CD4-positive, CD25-positive, alpha-beta regulatory T cell (primary cell): Measurements from ENCODE around the gene MFN2. TPM values are rescaled to one million over a fixed set of nuclear protein-coding genes. Genes with fewer than 3 reads are reported as not detected.

Source experiments
- ATAC-seq, 2 donors: fragments of 150-1000 bp; cut with Tn5 transposase; one replicate each; pipeline ENCODE4 v1.10.0; 2021; ENCODE audit warnings: low read depth in 2 of 2, moderate number of reproducible peaks in 2 of 2, moderate library complexity in 1 of 2
- DNase-seq, 3 donors: peaks; one replicate each; pipeline versions ENCODE4 v3.0.0 to v3.0.0-alpha.2; 2012 to 2022; ENCODE audit warnings: mixed read lengths in 1 of 3
- H3K27ac ChIP-seq: one replicate; pipeline ENCODE4 v1.7.0; 2013; ENCODE audit warnings: mild to moderate bottlenecking, low read length; ENCODE audit not compliant: insufficient read depth, poor library complexity, severe bottlenecking
- H3K27me3 ChIP-seq: one replicate; pipeline ENCODE4 v1.7.0; 2013; ENCODE audit warnings: low read length; ENCODE audit not compliant: control insufficient read depth, insufficient read depth
- H3K36me3 ChIP-seq: one replicate; pipeline ENCODE4 v1.7.0; 2013; ENCODE audit warnings: mild to moderate bottlenecking, low read length, moderate library complexity; ENCODE audit not compliant: control insufficient read depth, insufficient read depth
- H3K4me1 ChIP-seq: 2 replicates; pipeline ENCODE4 v1.7.0; 2013; ENCODE audit warnings: mild to moderate bottlenecking, low read length; ENCODE audit not compliant: insufficient read depth, control insufficient read depth, poor library complexity, severe bottlenecking
- H3K4me3 ChIP-seq: one replicate; pipeline ENCODE4 v1.7.0; 2013; ENCODE audit warnings: low read depth, mild to moderate bottlenecking, low read length, moderate library complexity
- H3K9me3 ChIP-seq, 2 experiments: 1 replicate in 1 of 2; 2 replicates in 1 of 2; pipeline ENCODE4 v1.7.0; 2013; ENCODE audit warnings: low read length in 2 of 2, mild to moderate bottlenecking in 1 of 2, moderate library complexity in 1 of 2; ENCODE audit not compliant: control insufficient read depth in 2 of 2
- H3K27ac Mint-ChIP-seq, 3 donors: one replicate each; pipeline ENCODE4 v1.8.0; 2020 to 2022; ENCODE audit warnings: mild to moderate bottlenecking in 3 of 3, mixed read lengths in 3 of 3, moderate library complexity in 2 of 3
- H3K27me3 Mint-ChIP-seq: one replicate; pipeline ENCODE4 v1.8.0; 2022; ENCODE audit warnings: mild to moderate bottlenecking, mixed read lengths
- H3K36me3 Mint-ChIP-seq: one replicate; pipeline ENCODE4 v1.8.0; 2020; ENCODE audit warnings: mixed read lengths
- H3K4me1 Mint-ChIP-seq, 4 donors: one replicate each; pipeline ENCODE4 v1.8.0; 2020 to 2022; ENCODE audit warnings: mixed read lengths in 4 of 4, mild to moderate bottlenecking in 1 of 4
- H3K4me3 Mint-ChIP-seq, 4 donors: one replicate each; pipeline ENCODE4 v1.8.0; 2020 to 2022; ENCODE audit warnings: mild to moderate bottlenecking in 4 of 4, mixed read lengths in 4 of 4, moderate library complexity in 3 of 4
- H3K9me3 Mint-ChIP-seq, 7 donors: one replicate each; pipeline ENCODE4 v1.8.0; 2020 to 2022; ENCODE audit warnings: mixed read lengths in 7 of 7, mild to moderate bottlenecking in 3 of 7, moderate library complexity in 2 of 7
- polyA plus RNA-seq, 4 donors: library from polyadenylated mRNA; unstranded; fragments of 300-500 nt; fragmentation: Illumina TruSeq; gene quantifications; one replicate each; pipeline ENCODE4 v1.2.3, GENCODE V29; 2021
- total RNA-seq: library from RNA; stranded (reverse); gene quantifications from one replicate; pipeline ENCODE4 v1.2.3, GENCODE V29; 2022

Gene MFN2
- total and polyA plus RNA-seq, 5 donors from 2014 or later, result 30.0 to 39.1 (median 36.1) TPM

- no peaks in the 10 kb centered on the region for H3K4me1 ChIP-seq
- H3K36me3 ChIP-seq, result no peaks in the 10 kb centered on the region
- DNase-seq (no peak), ATAC-seq (no peak)
- H3K9me3 ChIP-seq, result no peaks in the 10 kb centered on the region
- Mint-ChIP-seq H3K9me3 (peaks cover 0 to 2% (median 0%) of the 10 kb centered on the region in 7 donors), H3K4me3 (no peak overlapping the region), H3K36me3 (peaks cover 11% of the 10 kb centered on the region), H3K27ac (no peak overlapping the region), H3K27me3 (no peaks in the 10 kb centered on the region), H3K4me1 (no peaks in the 10 kb centered on the region)
- H3K27ac ChIP-seq, result no peak overlapping the region
- no peaks in the 10 kb centered on the region for H3K27me3 ChIP-seq
- H3K4me3 ChIP-seq, result no peak overlapping the region
These were observed 19.0 kb upstream of the MFN2 start for GRCh38 chr1:11961230-11961629.

GRCh38 chr1:11963622-11964021 is 16.6 kb upstream of the MFN2 start:
- H3K36me3 Mint-ChIP-seq, result peaks cover 7% of the 10 kb centered on the region
- peaks cover 0 to 2% (median 0%) of the 10 kb centered on the region in 7 donors for H3K9me3 Mint-ChIP-seq
- Histone ChIP-seq H3K4me3 (no peak overlapping the region), H3K27ac (no peak overlapping the region), H3K36me3 (no peaks in the 10 kb centered on the region), H3K4me1 (no peaks in the 10 kb centered on the region), H3K27me3 (no peaks in the 10 kb centered on the region), H3K9me3 (no peaks in the 10 kb centered on the region)
- H3K27ac Mint-ChIP-seq, result peak overlapping the region in 1 of 3 donors; percentile 76
- H3K4me1 Mint-ChIP-seq, result no peaks in the 10 kb centered on the region
- no peaks in the 10 kb centered on the region for H3K27me3 Mint-ChIP-seq
- no peak for ATAC-seq
- no peak for DNase-seq
- H3K4me3 Mint-ChIP-seq, result no peak overlapping the region

- Histone ChIP-seq H3K36me3 (no peaks in the 10 kb centered on the region), H3K4me3 (no peak overlapping the region), H3K9me3 (no peaks in the 10 kb centered on the region), H3K27me3 (no peaks in the 10 kb centered on the region), H3K27ac (no peak overlapping the region), H3K4me1 (no peaks in the 10 kb centered on the region)
- DNase-seq (no peak), ATAC-seq (no peak)
- Mint-ChIP-seq H3K4me3 (no peak overlapping the region), H3K4me1 (no peaks in the 10 kb centered on the region), H3K27me3 (no peaks in the 10 kb centered on the region), H3K27ac (no peak overlapping the region), H3K36me3 (peaks cover 7% of the 10 kb centered on the region), H3K9me3 (no peaks in the 10 kb centered on the region)
These were observed 15.6 kb upstream of the MFN2 start for GRCh38 chr1:11964656-11965055.

- ATAC-seq, result no peak
- no peak overlapping the region for H3K27ac ChIP-seq
These were observed 13.2 kb upstream of the MFN2 start for GRCh38 chr1:11967028-11967547.

GRCh38 chr1:11970441-11971185 is 9.6 kb upstream of the MFN2 start:
- H3K36me3 Mint-ChIP-seq, result no peaks in the 10 kb centered on the region
- ATAC-seq (no peak), DNase-seq (no peak)
- no peaks in the 10 kb centered on the region for H3K36me3 ChIP-seq
- no peak overlapping the region for H3K27ac ChIP-seq
- H3K9me3 Mint-ChIP-seq, result peaks cover 0 to 2% (median 0%) of the 10 kb centered on the region in 7 donors
- no peaks in the 10 kb centered on the region for H3K27me3 ChIP-seq
- no peaks in the 10 kb centered on the region for H3K9me3 ChIP-seq
- H3K4me3 ChIP-seq, result no peak overlapping the region
- H3K4me1 ChIP-seq, result peaks cover 4% of the 10 kb centered on the region
- H3K4me3 Mint-ChIP-seq, result peak overlapping the region in 1 of 4 donors; percentile 47
- peaks cover 0 to 4% (median under 1%) of the 10 kb centered on the region in 4 donors for H3K4me1 Mint-ChIP-seq
- no peak overlapping the region for H3K27ac Mint-ChIP-seq
- no peaks in the 10 kb centered on the region for H3K27me3 Mint-ChIP-seq

More at GRCh38 chr1:11967028-11967547, 13.2 kb upstream of the MFN2 start:
- no peaks in the 10 kb centered on the region for H3K9me3 Mint-ChIP-seq
- Histone ChIP-seq H3K4me1 (no peaks in the 10 kb centered on the region), H3K27me3 (no peaks in the 10 kb centered on the region), H3K36me3 (no peaks in the 10 kb centered on the region), H3K4me3 (no peak overlapping the region), H3K9me3 (no peaks in the 10 kb centered on the region)
- H3K27me3 Mint-ChIP-seq, result no peaks in the 10 kb centered on the region
- H3K4me3 Mint-ChIP-seq, result no peak overlapping the region
- peak in 1 of 3 donors; percentile 45 for DNase-seq
- peaks cover 0 to 2% (median 0%) of the 10 kb centered on the region in 4 donors for H3K4me1 Mint-ChIP-seq
- peak overlapping the region in 2 of 3 donors; percentile 46 to 57 for H3K27ac Mint-ChIP-seq
- peaks cover 3% of the 10 kb centered on the region for H3K36me3 Mint-ChIP-seq

- Histone ChIP-seq H3K9me3 (no peaks in the 10 kb centered on the region), H3K4me3 (no peak overlapping the region), H3K36me3 (peaks cover 7% of the 10 kb centered on the region), H3K27ac (no peak overlapping the region), H3K27me3 (no peaks in the 10 kb centered on the region), H3K4me1 (peaks cover 26% of the 10 kb centered on the region)
- ATAC-seq (no peak), DNase-seq (no peak)
- Mint-ChIP-seq H3K4me3 (peak overlapping the region; percentile 26 to 65 (median 54)), H3K36me3 (no peaks in the 10 kb centered on the region), H3K4me1 (peaks cover 13 to 35% (median 20%) of the 10 kb centered on the region in 4 donors), H3K27ac (peak overlapping the region in 1 of 3 donors; percentile 76), H3K27me3 (no peaks in the 10 kb centered on the region), H3K9me3 (peaks cover 0 to 2% (median 0%) of the 10 kb centered on the region in 7 donors)
These were observed 2.6 kb upstream of the MFN2 start for GRCh38 chr1:11977625-11978024.

GRCh38 chr1:11978301-11978700 is 1.9 kb upstream of the MFN2 start:
- Mint-ChIP-seq H3K4me1 (peaks cover 13 to 33% (median 20%) of the 10 kb centered on the region in 4 donors), H3K36me3 (no peaks in the 10 kb centered on the region), H3K27me3 (no peaks in the 10 kb centered on the region), H3K9me3 (peaks cover 0 to 2% (median 0%) of the 10 kb centered on the region in 7 donors), H3K27ac (no peak overlapping the region), H3K4me3 (peak overlapping the region in 2 of 4 donors; percentile 36 to 52)
- Histone ChIP-seq H3K4me3 (no peak overlapping the region), H3K9me3 (no peaks in the 10 kb centered on the region), H3K27me3 (no peaks in the 10 kb centered on the region), H3K4me1 (peaks cover 23% of the 10 kb centered on the region), H3K36me3 (peaks cover 8% of the 10 kb centered on the region), H3K27ac (no peak overlapping the region)
- DNase-seq (no peak), ATAC-seq (no peak)
